Endothelial cell of umbilical vein (primary cell): ENCODE results near the gene CTSK. TPM values are rescaled to one million over a fixed set of nuclear protein-coding genes. Genes with fewer than 3 reads are reported as not detected.

Source experiments
- BruUV-seq: library from RNA; stranded (reverse); fragments of 400-500 nt; replicated peaks from 2 replicates; lab custom pipeline; 2021; lab: Mats Ljungman, UMichigan
- CTCF ChIA-PET: fragments of 300-600, 350-600 bp; sonication (Branson Sonifier 250); formaldehyde crosslinking; loops from one replicate; lab custom pipeline; 2021; ENCODE audit warnings: antibody characterized with exemption, inconsistent platforms; lab: Charles Lee
- POLR2A ChIA-PET: fragments of 300-600, 350-600 bp; sonication (Branson Sonifier 250); formaldehyde crosslinking; loops from one replicate; lab custom pipeline; 2021; ENCODE audit warnings: antibody characterized with exemption, inconsistent platforms; lab: Charles Lee
- DNase-seq: peaks from one replicate; pipeline ENCODE4 v3.0.0-alpha.2; 2011; ENCODE audit warnings: low read depth, low spot score
- FAIRE-seq: peaks from 2 replicates; lab custom pipeline; 2011; peaks lifted over from hg19 to GRCh38; lab: Jason Lieb, UNC
- H2AFZ ChIP-seq: 2 replicates; pipeline ENCODE4 v1.6.0; 2012; ENCODE audit warnings: low read depth, low read length, control low read depth, inconsistent platforms
- H3K27ac ChIP-seq: 2 replicates; pipeline ENCODE4 v1.5.1; 2011; ENCODE audit warnings: low read depth, mild to moderate bottlenecking, control low read depth, low read length, moderate library complexity; ENCODE audit not compliant: insufficient read depth
- H3K27me3 ChIP-seq, 2 experiments: 2 replicates each; pipeline versions ENCODE4 v1.6.0 to v1.6.1; 2011; ENCODE audit warnings: low read length in 2 of 2, mixed read lengths in 1 of 2; ENCODE audit not compliant: control insufficient read depth in 2 of 2, insufficient read depth in 2 of 2
- H3K36me3 ChIP-seq, 2 experiments: 2 replicates in 1 of 2; 3 replicates in 1 of 2; pipeline ENCODE4 v1.5.1; 2011; ENCODE audit warnings: low read length in 2 of 2, mild to moderate bottlenecking in 1 of 2, moderate library complexity in 1 of 2; ENCODE audit not compliant: control insufficient read depth in 2 of 2, insufficient read depth in 2 of 2; ENCODE audit errors: extremely low read depth in 1 of 2
- H3K4me1 ChIP-seq: 3 replicates; pipeline ENCODE4 v1.5.1; 2011; ENCODE audit warnings: mild to moderate bottlenecking, low read length; ENCODE audit not compliant: control insufficient read depth, insufficient read depth; ENCODE audit errors: extremely low read depth
- H3K4me2 ChIP-seq: 2 replicates; pipeline ENCODE4 v1.6.1; 2011; ENCODE audit warnings: low read length, control low read depth, mixed read lengths; ENCODE audit not compliant: insufficient read depth
- H3K4me3 ChIP-seq, 3 experiments: fragments of 200-600 bp in 1 of 3; sonication (generic), shearing (Covaris generic) in 1 of 3; replicated peaks in 1 of 3; 2 replicates each; pipeline ENCODE4 v1.5.1; 2011 to 2016; ENCODE audit warnings: control low read depth in 3 of 3, low read length in 3 of 3, mild to moderate bottlenecking in 2 of 3, inconsistent platforms in 1 of 3, low read depth in 1 of 3, moderate library complexity in 1 of 3; ENCODE audit not compliant: insufficient read depth in 1 of 3
- H3K79me2 ChIP-seq: 2 replicates; pipeline ENCODE4 v1.6.0; 2012; ENCODE audit warnings: low read length, inconsistent platforms; ENCODE audit not compliant: control insufficient read depth, insufficient read depth
- H3K9ac ChIP-seq: replicated peaks from 2 replicates; pipeline ENCODE3; 2011; ENCODE audit warnings: low read length, control low read depth; ENCODE audit not compliant: insufficient read depth; ENCODE audit errors: extremely low read depth
- H3K9me1 ChIP-seq: replicated peaks from 3 replicates; pipeline ENCODE4 v1.6.0; 2011; ENCODE audit warnings: mild to moderate bottlenecking, low read length; ENCODE audit not compliant: control insufficient read depth, insufficient read depth; ENCODE audit errors: extremely low read depth
- H3K9me3 ChIP-seq: replicated peaks from 2 replicates; pipeline ENCODE4 v1.5.1; 2012; ENCODE audit warnings: low read length, inconsistent platforms; ENCODE audit not compliant: control insufficient read depth, insufficient read depth
- H4K20me1 ChIP-seq: replicated peaks from 2 replicates; pipeline ENCODE3; 2011; ENCODE audit warnings: mild to moderate bottlenecking, low read length; ENCODE audit not compliant: control insufficient read depth, insufficient read depth; ENCODE audit errors: extremely low read depth
- EZH2 ChIP-seq: IDR thresholded peaks from 2 replicates; pipeline ENCODE4 v1.6.1; 2012; ENCODE audit warnings: borderline replicate concordance, low read depth, mild to moderate bottlenecking, moderate library complexity, low read length, inconsistent platforms; ENCODE audit not compliant: severe bottlenecking
- FOS ChIP-seq: IDR thresholded peaks from 2 replicates; pipeline ENCODE4 v1.6.1; 2011; ENCODE audit warnings: mild to moderate bottlenecking, low read length, moderate library complexity, borderline replicate concordance; ENCODE audit not compliant: insufficient read depth
- GATA2 ChIP-seq: IDR thresholded peaks from 2 replicates; pipeline ENCODE4 v1.7.0; 2011; ENCODE audit warnings: low read depth, mild to moderate bottlenecking, moderate library complexity, mixed read lengths, low read length; ENCODE audit not compliant: insufficient read length, insufficient read depth
- JUN ChIP-seq: IDR thresholded peaks from 2 replicates; pipeline ENCODE4 v1.6.1; 2011; ENCODE audit warnings: borderline replicate concordance, low read depth; ENCODE audit not compliant: insufficient read length, insufficient read depth
- MYC ChIP-seq: IDR thresholded peaks from one replicate; pipeline ENCODE4 v1.6.1; 2011; ENCODE audit warnings: mild to moderate bottlenecking, low read depth, low read length
- POLR2A ChIP-seq: IDR thresholded peaks from 2 replicates; pipeline ENCODE4 v1.6.1; 2012; ENCODE audit warnings: low read depth, mild to moderate bottlenecking, control low read depth, low read length
- POLR2AphosphoS5 ChIP-seq: IDR thresholded peaks from 2 replicates; pipeline ENCODE4 v1.6.1; 2012; ENCODE audit warnings: low read depth, mild to moderate bottlenecking, control low read depth, low read length, moderate library complexity; ENCODE audit not compliant: insufficient read depth
- dilution Hi-C: fragments of 300-500 bp; cut with MboI; formaldehyde crosslinking; loops from one replicate; pipeline ENCODE4 v1.15.0; 2019; ENCODE audit warnings: low sequenced_read_pairs; ENCODE audit not compliant: extremely low pct_ligation_motif_present
- intact Hi-C: fragments of 100-400 bp; cut with micrococcal nuclease; formaldehyde crosslinking; loops from one replicate; pipeline ENCODE4 v1.10.0; 2022
- polyA plus RNA-seq, 4 experiments: library from polyadenylated mRNA; depleted of rRNA in 3 of 4; stranded (reverse) in 3 of 4; unstranded in 1 of 4; fragments of >200 nt; gene quantifications; 2 replicates each; pipeline versions ENCODE4 v1.2.1 to v1.2.3, GENCODE V29; 2011 to 2012; ENCODE audit warnings: missing spikeins in 1 of 4
- total RNA-seq: library from RNA; stranded (reverse); gene quantifications from 2 replicates; pipeline ENCODE4 v1.2.3, GENCODE V29; 2021
- TF ChIP-seq, protein P1 (sequence below): IDR thresholded peaks from 2 replicates; pipeline ENCODE4 v1.6.1; 2011; ENCODE audit not compliant: insufficient read depth, insufficient read length
- TF ChIP-seq, protein P2 (sequence below), 2 donors: IDR thresholded peaks; 1 replicate in 1 of 2; 2 replicates in 1 of 2; pipeline ENCODE4 v1.5.1; 2011; ENCODE audit warnings: low read length in 2 of 2, mild to moderate bottlenecking in 2 of 2, moderate library complexity in 2 of 2, control low read depth in 1 of 2, inconsistent platforms in 1 of 2, low read depth in 1 of 2; ENCODE audit not compliant: insufficient read depth in 1 of 2; ENCODE audit errors: extremely low read depth in 1 of 2

The CTSK gene
- total and polyA plus RNA-seq, 2 donors (not counting 3 experiments of a cell fraction or from before 2014, with no cell fraction given) = 18.5 to 45.6 TPM

DNA sequence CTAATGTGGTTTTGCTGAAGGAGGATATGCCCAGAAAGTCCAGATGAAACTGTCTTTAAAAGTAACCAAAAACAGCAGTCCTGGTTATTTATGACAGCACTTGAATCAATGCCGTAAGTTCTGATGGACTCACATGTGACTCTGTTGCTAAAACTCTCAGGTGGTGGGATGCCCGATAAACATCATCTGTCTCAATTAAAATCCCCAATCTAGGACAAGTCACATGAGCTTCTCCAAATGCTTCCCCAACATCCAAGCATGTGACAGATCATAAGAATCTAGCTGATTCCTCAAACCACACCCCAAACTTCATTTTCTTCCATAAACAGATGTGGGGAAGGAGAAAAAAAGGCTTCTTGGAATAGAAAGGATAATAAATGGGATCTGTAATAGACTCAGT lies 786 bp upstream of the CTSK start:
- TF ChIP-seq GATA2 (no peak), FOS (no peak), MYC (no peak), POLR2AphosphoS5 (no peak), POLR2A (no peak), JUN (no peak), EZH2 (no peak)
- TF ChIP-seq, protein P1, sequence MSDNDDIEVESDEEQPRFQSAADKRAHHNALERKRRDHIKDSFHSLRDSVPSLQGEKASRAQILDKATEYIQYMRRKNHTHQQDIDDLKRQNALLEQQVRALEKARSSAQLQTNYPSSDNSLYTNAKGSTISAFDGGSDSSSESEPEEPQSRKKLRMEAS = no peak
- TF ChIP-seq, protein P2, sequence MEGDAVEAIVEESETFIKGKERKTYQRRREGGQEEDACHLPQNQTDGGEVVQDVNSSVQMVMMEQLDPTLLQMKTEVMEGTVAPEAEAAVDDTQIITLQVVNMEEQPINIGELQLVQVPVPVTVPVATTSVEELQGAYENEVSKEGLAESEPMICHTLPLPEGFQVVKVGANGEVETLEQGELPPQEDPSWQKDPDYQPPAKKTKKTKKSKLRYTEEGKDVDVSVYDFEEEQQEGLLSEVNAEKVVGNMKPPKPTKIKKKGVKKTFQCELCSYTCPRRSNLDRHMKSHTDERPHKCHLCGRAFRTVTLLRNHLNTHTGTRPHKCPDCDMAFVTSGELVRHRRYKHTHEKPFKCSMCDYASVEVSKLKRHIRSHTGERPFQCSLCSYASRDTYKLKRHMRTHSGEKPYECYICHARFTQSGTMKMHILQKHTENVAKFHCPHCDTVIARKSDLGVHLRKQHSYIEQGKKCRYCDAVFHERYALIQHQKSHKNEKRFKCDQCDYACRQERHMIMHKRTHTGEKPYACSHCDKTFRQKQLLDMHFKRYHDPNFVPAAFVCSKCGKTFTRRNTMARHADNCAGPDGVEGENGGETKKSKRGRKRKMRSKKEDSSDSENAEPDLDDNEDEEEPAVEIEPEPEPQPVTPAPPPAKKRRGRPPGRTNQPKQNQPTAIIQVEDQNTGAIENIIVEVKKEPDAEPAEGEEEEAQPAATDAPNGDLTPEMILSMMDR (IDR thresholded peaks at IDR 0.05; ENCODE audit: extremely low read depth in 1 of 2, insufficient read depth in 1 of 2, low read depth in 1 of 2, low read length in 2 of 2) = no peak
- no peak overlapping the region for H3K27ac ChIP-seq
- ChIA-PET POLR2A (no interaction called here), CTCF (interaction anchor here (0.9 to 1.7 kb wide), 8 partner anchors 11 to 250 kb away, joined by 3 to 5 read pairs (median 4); no protein-coding TSS in a partner anchor)
- peaks cover 7 to 12% of the 10 kb centered on the region in 2 experiments for H3K36me3 ChIP-seq
- H3K4me3 ChIP-seq = no peak overlapping the region
- no peaks in the 10 kb centered on the region for H4K20me1 ChIP-seq
- BruUV-seq = no TSS peak
- no peaks in the 10 kb centered on the region for H3K27me3 ChIP-seq
- H3K9ac ChIP-seq = no peak overlapping the region
- dilution Hi-C loops (no loop called here), intact Hi-C loops (no loop called here)
- H2AFZ ChIP-seq = no peak overlapping the region
- DNase-seq (no peak), FAIRE-seq (no peak)
- no peaks in the 10 kb centered on the region for H3K79me2 ChIP-seq
- no peak overlapping the region for H3K4me2 ChIP-seq
- no peaks in the 10 kb centered on the region for H3K9me1 ChIP-seq
- no peaks in the 10 kb centered on the region for H3K9me3 ChIP-seq
- H3K4me1 ChIP-seq = peaks cover 24% of the 10 kb centered on the region
